MV-4-11 (cell line): ENCODE results near the gene BDKRB1.

Experiments used
- DNase-seq: peaks from one replicate; lab custom pipeline; 2025; lab: John Stamatoyannopoulos, UW

BDKRB1 gene

GRCh38 chr14:96261772-96262655 lies 6.0 kb downstream of the BDKRB1 start:
- no peak for DNase-seq

GRCh38 chr14:96263347-96264199 lies 7.6 kb downstream of the BDKRB1 start:
- no peak for DNase-seq

- DNase-seq = no peak
These were observed 8.2 kb downstream of the BDKRB1 start for GRCh38 chr14:96264200-96264553.

- no peak for DNase-seq
These were observed 8.8 kb downstream of the BDKRB1 start for GRCh38 chr14:96264853-96265252.

- DNase-seq = no peak
These were observed 9.5 kb downstream of the BDKRB1 start for GRCh38 chr14:96265383-96266095.

- no peak for DNase-seq
These were observed 11.3 kb downstream of the BDKRB1 start for GRCh38 chr14:96267336-96267735.

- no peak for DNase-seq
These were observed 11.9 kb downstream of the BDKRB1 start for GRCh38 chr14:96267916-96268315.

- DNase-seq = no peak
These were observed 12.7 kb downstream of the BDKRB1 start for GRCh38 chr14:96268431-96269358.

- no peak for DNase-seq
These were observed 13.3 kb downstream of the BDKRB1 start for GRCh38 chr14:96269359-96269710.

GRCh38 chr14:96270565-96271420 lies 14.8 kb downstream of the BDKRB1 start:
- no peak for DNase-seq

- DNase-seq = peak; percentile 41
These were observed 15.4 kb downstream of the BDKRB1 start for GRCh38 chr14:96271421-96271762.

GRCh38 chr14:96272777-96273473 lies 16.9 kb downstream of the BDKRB1 start:
- no peak for DNase-seq

GRCh38 chr14:96273629-96274028 lies 17.6 kb downstream of the BDKRB1 start:
- no peak for DNase-seq

- DNase-seq = no peak
These were observed 18.1 kb downstream of the BDKRB1 start for GRCh38 chr14:96274122-96274521.

- no peak for DNase-seq
These were observed 18.5 kb downstream of the BDKRB1 start for GRCh38 chr14:96274543-96274942.

GRCh38 chr14:96275177-96276112 lies 19.4 kb downstream of the BDKRB1 start:
- peak; percentile 27 for DNase-seq

- no peak for DNase-seq
These were observed 21.9 kb downstream of the BDKRB1 start for GRCh38 chr14:96277890-96278289.

- no peak for DNase-seq
These were observed 23.6 kb downstream of the BDKRB1 start for GRCh38 chr14:96279564-96279963.

- DNase-seq = no peak
These were observed 24.1 kb downstream of the BDKRB1 start for GRCh38 chr14:96280104-96280503.
